GM12878 (cell line): Measurements from ENCODE around the gene PRRC1. TPM values are rescaled to one million over a fixed set of nuclear protein-coding genes. Genes with fewer than 3 reads are reported as not detected.

Experiments
- ATAC-seq: fragments of 200-7000 bp; cut with Tn5 transposase; 3 replicates; pipeline ENCODE4 v1.9.1; 2020; ENCODE audit warnings: mild to moderate bottlenecking, moderate library complexity
- BruUV-seq: library from RNA; stranded (reverse); fragments of 400-500 nt; replicated peaks from 2 replicates; lab custom pipeline; 2021; lab: Mats Ljungman, UMichigan
- CTCF ChIA-PET: fragments of 300-600 bp; sonication (Branson Sonifier 250); formaldehyde crosslinking; extraction: SDS; loops from one replicate; lab custom pipeline; 2021; ENCODE audit warnings: inconsistent platforms; lab: Yijun Ruan, JAX
- POLR2A ChIA-PET: fragments of 350-600 bp; formaldehyde crosslinking; extraction: SDS; loops from one replicate; lab custom pipeline; 2021; ENCODE audit warnings: inconsistent platforms; lab: Charles Lee
- RAD21 ChIA-PET: fragments of 300-600 bp; sonication (Branson Sonifier 250); formaldehyde crosslinking; loops from one replicate; lab custom pipeline; 2023; ENCODE audit warnings: antibody characterized with exemption; ENCODE audit not compliant: unreplicated experiment; lab: Charles Lee
- SMC1A ChIA-PET: fragments of 300-600 bp; sonication (Branson Sonifier 250); formaldehyde crosslinking; loops from one replicate; lab custom pipeline; 2023; ENCODE audit not compliant: unreplicated experiment, uncharacterized antibody; lab: Charles Lee
- DNase-seq: peaks from one replicate; pipeline ENCODE4 v3.0.0-alpha.2; 2011; ENCODE audit warnings: low read depth, low spot score
- FAIRE-seq: peaks from 3 replicates; lab custom pipeline; 2011; peaks lifted over from hg19 to GRCh38; lab: Jason Lieb, UNC
- H2AFZ ChIP-seq: 2 replicates; pipeline ENCODE4 v1.6.0; 2011; ENCODE audit warnings: low read depth, low read length, control low read depth; ENCODE audit not compliant: control insufficient read depth
- H3K27ac ChIP-seq: 2 replicates; pipeline ENCODE4 v1.5.1; 2011; ENCODE audit warnings: control low read depth; ENCODE audit not compliant: control insufficient read depth, insufficient read depth
- H3K27me3 ChIP-seq, 2 experiments: replicated peaks in 1 of 2; 2 replicates each; pipeline versions ENCODE4 v1.6.0 to v1.6.1; 2011; ENCODE audit warnings: low read length in 1 of 2; ENCODE audit not compliant: control insufficient read depth in 2 of 2, insufficient read depth in 2 of 2
- H3K36me3 ChIP-seq, 2 experiments: 2 replicates each; pipeline ENCODE4 v1.5.1; 2011; ENCODE audit warnings: low read length in 1 of 2; ENCODE audit not compliant: control insufficient read depth in 2 of 2, insufficient read depth in 2 of 2
- H3K4me1 ChIP-seq: 2 replicates; pipeline ENCODE4 v1.6.1; 2011; ENCODE audit warnings: mild to moderate bottlenecking, low read length, moderate library complexity, mixed read lengths; ENCODE audit not compliant: control insufficient read depth, insufficient read depth
- H3K4me2 ChIP-seq: 2 replicates; pipeline ENCODE4 v1.6.0; 2011; ENCODE audit warnings: control low read depth; ENCODE audit not compliant: control insufficient read depth, insufficient read depth
- H3K4me3 ChIP-seq: fragments of 200-600 bp; sonication (generic); 2 replicates; pipeline ENCODE4 v1.5.1; 2016
- H3K79me2 ChIP-seq: 2 replicates; pipeline ENCODE4 v1.6.0; 2011; ENCODE audit warnings: low read length; ENCODE audit not compliant: control insufficient read depth, insufficient read depth
- H3K9ac ChIP-seq: 2 replicates; pipeline ENCODE4 v1.8.0; 2011; ENCODE audit warnings: low read length, control low read depth, mixed read lengths; ENCODE audit not compliant: control insufficient read depth, insufficient read depth
- H3K9me3 ChIP-seq: replicated peaks from 3 replicates; pipeline ENCODE4 v1.5.1; 2011; ENCODE audit warnings: mild to moderate bottlenecking, low read length; ENCODE audit not compliant: control insufficient read depth, insufficient read depth
- H4K20me1 ChIP-seq: 2 replicates; pipeline ENCODE4 v1.6.0; 2011; ENCODE audit not compliant: control insufficient read depth, insufficient read depth
- BHLHE40 ChIP-seq, 2 experiments: fragments of 450-650 bp in 1 of 2; IDR thresholded peaks; 2 replicates each; pipeline ENCODE4 v1.6.1; 2011 to 2017; ENCODE audit warnings: low read depth in 2 of 2, borderline replicate concordance in 1 of 2, improper control_type of control experiment in 1 of 2, low read length in 1 of 2, mild to moderate bottlenecking in 1 of 2
- HDAC2 ChIP-seq: fragments of 200-600 bp; sonication (generic); IDR thresholded peaks from 2 replicates; pipeline ENCODE4 v1.6.1; 2017
- LARP7 ChIP-seq: fragments of 450-650 bp; IDR thresholded peaks from 2 replicates; pipeline ENCODE4 v1.6.1; 2017; ENCODE audit warnings: mild to moderate bottlenecking
- MXI1 ChIP-seq: fragments of 150-350 bp; IDR thresholded peaks from 2 replicates; pipeline ENCODE4 v1.6.1; 2011; ENCODE audit warnings: low read depth, mild to moderate bottlenecking, inconsistent platforms, low read length, improper control_type of control experiment
- NFYA ChIP-seq: IDR thresholded peaks from 2 replicates; pipeline ENCODE4 v1.6.1; 2011; ENCODE audit warnings: low read depth, mild to moderate bottlenecking, low read length, improper control_type of control experiment, borderline replicate concordance
- NFYB ChIP-seq: IDR thresholded peaks from 2 replicates; pipeline ENCODE4 v1.6.1; 2011; ENCODE audit warnings: low read depth, mild to moderate bottlenecking, low read length, improper control_type of control experiment, moderate library complexity; ENCODE audit not compliant: insufficient read depth
- PBX3 ChIP-seq: IDR thresholded peaks from 2 replicates; pipeline ENCODE4 v1.6.1; 2011; ENCODE audit warnings: mild to moderate bottlenecking, low read depth, low read length, moderate library complexity; ENCODE audit not compliant: insufficient replicate concordance
- PKNOX1 ChIP-seq: fragments of 450-650 bp; IDR thresholded peaks from 2 replicates; pipeline ENCODE4 v1.6.1; 2016; ENCODE audit warnings: mild to moderate bottlenecking
- SIX5 ChIP-seq: IDR thresholded peaks from 2 replicates; pipeline ENCODE4 v1.6.1; 2011; ENCODE audit warnings: mild to moderate bottlenecking, low read depth, low read length, moderate library complexity; ENCODE audit not compliant: severe bottlenecking
- SMARCA5 ChIP-seq: fragments of 450-650 bp; IDR thresholded peaks from 2 replicates; pipeline ENCODE4 v1.6.1; 2017; ENCODE audit warnings: mild to moderate bottlenecking
- ZNF687 ChIP-seq: fragments of 450-650 bp; IDR thresholded peaks from 2 replicates; pipeline ENCODE4 v1.6.1; 2017; ENCODE audit warnings: mild to moderate bottlenecking, moderate library complexity
- whole genome bisulfite sequencing: methylation state at CpG from one replicate; pipeline ENCODE4 v1.1.6; 2016; ENCODE audit warnings: low lambda C conversion rate; ENCODE audit not compliant: insufficient replicate concordance, insufficient coverage; ENCODE audit errors: missing lambda C conversion rate; 5-methylcytosine and 5-hydroxymethylcytosine counted together
- in situ Hi-C: fragments of 300-500 bp; cut with MboI; formaldehyde crosslinking; loops from 9 replicates; pipeline ENCODE4 v1.14.3; 2018; ENCODE audit warnings: mixed read lengths
- intact Hi-C: fragments of 100-400 bp; cut with micrococcal nuclease; formaldehyde crosslinking; loops from one replicate; pipeline ENCODE4 v1.14.2; 2022; ENCODE audit not compliant: unreplicated experiment
- polyA plus RNA-seq, 11 experiments: library from polyadenylated mRNA; depleted of rRNA in 4 of 11; unstranded in 6 of 11; stranded (reverse) in 5 of 11; fragments of >200 nt; fragmentation: Nextera tagmentation in 4 of 11; fragmentation: Illumina TruSeq in 1 of 11; extraction: Ambion mirVana in 4 of 11; extraction: Trizol in 1 of 11; gene quantifications; 1 replicate in 1 of 11; 2 replicates in 10 of 11; pipeline versions ENCODE4 v1.2.1 to v1.2.3, GENCODE V29; 2011 to 2016; ENCODE audit warnings: inconsistent platforms in 2 of 11, missing spikeins in 2 of 11, low read depth in 1 of 11
- total RNA-seq, 4 experiments: library from RNA; depleted of rRNA in 3 of 4; stranded (reverse); fragments of >200 nt in 3 of 4; fragmentation: Illumina TruSeq in 1 of 4; extraction: Trizol in 1 of 4; gene quantifications; 2 replicates each; pipeline versions ENCODE4 v1.2.1 to v1.2.3, GENCODE V29; 2013 to 2021

PRRC1 gene
- total and polyA plus RNA-seq, 10 of the 15 experiments (the other 5 are each of a cell fraction or from before 2014, with no cell fraction given): 19.0 to 54.5 (median 31.0) TPM

GRCh38 chr5:127518319-127518621, 830 bp downstream of the PRRC1 start:
- 7% methylated on average over 10 of the region's 10 CpGs for WGBS
- Histone ChIP-seq H3K79me2 (peaks cover 47% of the 10 kb centered on the region), H3K27me3 (no peaks in the 10 kb centered on the region), H3K36me3 (peaks cover 0 to 6% of the 10 kb centered on the region in 2 experiments; a peak in 3 of 4 replicates), H3K27ac (peak overlapping the region; percentile 62), H3K9me3 (peaks cover 7% of the 10 kb centered on the region), H3K4me2 (peak overlapping the region; percentile 52), H3K4me3 (peak overlapping the region; percentile 98), H2AFZ (peak overlapping the region; percentile 95), H4K20me1 (no peaks in the 10 kb centered on the region), H3K9ac (peak overlapping the region; percentile 82), H3K4me1 (peaks cover 5% of the 10 kb centered on the region)
- intact Hi-C loops (no loop called here), in situ Hi-C loops (no loop called here)
- TF ChIP-seq PBX3 (peak; percentile 85), ZNF687 (0 out of 2 replicates have a peak, but pooled peaks have one; percentile 24), NFYB (peak; percentile 65), SMARCA5 (0 out of 2 replicates have a peak, but pooled peaks have one; percentile 1), HDAC2 (no peak), PKNOX1 (peak; percentile 96), NFYA (no peak), LARP7 (no peak), MXI1 (peak; percentile 68; the same call in 1 of the 2 replicates), SIX5 (no peak), BHLHE40 (IDR thresholded peaks at IDR 0.05; ENCODE audit: borderline replicate concordance in 1 of 2, low read depth in 2 of 2, low read length in 1 of 2) (peak; percentile 57 to 76; a peak in 2 of 4 replicates)
- peak; percentile 23 for DNase-seq
- peak; percentile 23 for FAIRE-seq
- ATAC-seq: no peak; the same call in 2 of the 3 replicates
- POLR2A ChIA-PET: interaction anchor here (1.5 kb wide), 1 partner anchor 67 kb away, joined by 3 read pairs; no protein-coding TSS in a partner anchor
- no TSS peak for BruUV-seq
- RAD21 ChIA-PET: no interaction called here
- CTCF ChIA-PET: interaction anchor here (0.6 kb wide), 1 partner anchor 535 kb away, joined by 3 read pairs; no protein-coding TSS in a partner anchor
- SMC1A ChIA-PET: interaction anchor here (0.5 to 0.7 kb wide), 2 partner anchors 10 to 20 kb away, joined by 3 read pairs; no protein-coding TSS in a partner anchor
